GM21786 (cell line): ENCODE data around the gene SLTM.
"Not testable (repeated sequence)": the region's sequence is repeated elsewhere in the genome, so short reads cannot be mapped to it uniquely, and the experiment has no call there.

Source experiments
- ATAC-seq: cut with Tn5 transposase; IDR thresholded peaks from one replicate; pipeline ENCODE4 v1.9.1; 2021; ENCODE audit not compliant: unreplicated experiment

Gene SLTM

GRCh38 chr15:58933281-58934113 lies at the start of gene SLTM:
Gene SLTM, minus strand, starts transcription at chr15:58933679. Its CDS starts 114 bp downstream, at chr15:58933565.
- peak; percentile 83 for ATAC-seq

GRCh38 chr15:58983261-58983660 lies 49.8 kb upstream of the SLTM start:
- ATAC-seq, result no peak

GRCh38 chr15:58981808-58982475 lies 48.5 kb upstream of the SLTM start:
- ATAC-seq, result no peak

GRCh38 chr15:58980351-58980939 lies 47.0 kb upstream of the SLTM start:
- ATAC-seq, result no peak

GRCh38 chr15:58977887-58978286 lies 44.4 kb upstream of the SLTM start:
- no peak for ATAC-seq

- no peak for ATAC-seq
These were observed 34.0 kb upstream of the SLTM start for GRCh38 chr15:58967479-58967878.

GRCh38 chr15:58966698-58967097 lies 33.2 kb upstream of the SLTM start:
- no peak for ATAC-seq

- ATAC-seq, result no peak
These were observed 29.4 kb upstream of the SLTM start for GRCh38 chr15:58962662-58963565.

- ATAC-seq, result no peak
These were observed 28.7 kb upstream of the SLTM start for GRCh38 chr15:58962136-58962535.

GRCh38 chr15:58958811-58959210 lies 25.3 kb upstream of the SLTM start:
- no peak for ATAC-seq

GRCh38 chr15:58957101-58957973 lies 23.9 kb upstream of the SLTM start:
- peak; percentile 74 for ATAC-seq

- no peak for ATAC-seq
These were observed 19.3 kb upstream of the SLTM start for GRCh38 chr15:58952751-58953150.

- no peak for ATAC-seq
These were observed 18.0 kb upstream of the SLTM start for GRCh38 chr15:58951388-58952007.

- ATAC-seq, result no peak
These were observed 13.7 kb upstream of the SLTM start for GRCh38 chr15:58947179-58947578.

- ATAC-seq, result not testable (repeated sequence)
These were observed 1.5 kb upstream of the SLTM start for GRCh38 chr15:58934974-58935373.

- ATAC-seq, result no peak
These were observed 1.0 kb upstream of the SLTM start for GRCh38 chr15:58934521-58934920.

- no peak for ATAC-seq
These were observed 602 bp upstream of the SLTM start for GRCh38 chr15:58934114-58934447.

- peak; percentile 23 for ATAC-seq
These were observed 684 bp downstream of the SLTM start for GRCh38 chr15:58932710-58933280.

- ATAC-seq, result no peak
These were observed 1.4 kb downstream of the SLTM start for GRCh38 chr15:58931987-58932588.
